SH-SY5Y (cell line): ENCODE results near the gene CNKSR3.

ENCODE experiments used
- GATA2 ChIP-seq: IDR thresholded peaks from 2 replicates; pipeline ENCODE4 v1.6.1; 2011; ENCODE audit warnings: mild to moderate bottlenecking, low read depth, low read length
- GATA3 ChIP-seq: IDR thresholded peaks from 2 replicates; pipeline ENCODE4 v1.6.1; 2011; ENCODE audit warnings: low read depth, mild to moderate bottlenecking, low read length, moderate library complexity

GRCh38 chr6:154441995-154442310 lies 68.5 kb downstream of the CNKSR3 start:
- TF ChIP-seq GATA2 (no peak), GATA3 (no peak)
